B cell (primary cell): ENCODE data around the gene PRKCA.

Source experiments
- CTCF ChIP-seq: fragments of 200-600 bp; IDR thresholded peaks from one replicate; pipeline ENCODE4 v1.8.0; 2022; ENCODE audit warnings: antibody characterized with exemption, mild to moderate bottlenecking
- EZH2 ChIP-seq: IDR thresholded peaks from 2 replicates; pipeline ENCODE4 v1.6.1; 2012; ENCODE audit warnings: borderline replicate concordance, low read depth, mild to moderate bottlenecking, moderate library complexity, low read length; ENCODE audit not compliant: insufficient read depth, poor library complexity, severe bottlenecking

DNA sequence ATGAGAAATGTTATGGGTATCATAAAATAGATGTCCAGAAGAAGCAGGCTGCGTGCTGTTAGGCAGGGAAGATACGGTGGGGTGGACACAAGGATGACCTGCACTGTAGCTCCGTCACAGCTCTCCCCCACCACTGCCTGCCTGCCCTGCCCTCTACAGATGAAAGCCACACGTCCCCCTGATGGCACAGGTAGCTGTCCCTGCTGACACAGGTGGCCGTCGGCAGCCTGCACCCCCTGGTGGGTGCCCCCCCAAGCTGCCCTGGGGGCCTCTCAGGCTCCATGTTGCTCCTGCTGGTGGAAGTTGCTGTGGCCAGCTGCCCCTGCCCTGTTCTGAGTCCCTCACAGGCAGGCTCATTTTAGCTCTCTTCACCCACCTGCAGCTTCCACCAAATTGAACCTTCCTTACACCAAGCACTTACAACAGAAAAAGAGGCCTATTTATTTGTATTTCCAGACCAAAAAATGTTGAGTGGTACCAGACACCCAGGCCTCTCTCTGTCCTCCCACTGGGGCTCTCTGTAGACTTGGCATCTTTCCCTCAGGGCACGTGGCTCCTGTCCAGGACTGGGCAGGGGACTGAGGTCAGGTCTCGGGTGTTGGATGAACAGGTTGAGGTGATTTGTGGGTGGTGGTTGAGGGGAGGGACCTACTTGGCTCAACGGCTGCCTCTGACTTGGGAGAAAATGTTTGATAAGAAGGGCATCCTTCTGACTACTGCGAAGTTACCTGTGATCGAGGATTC is 482.4 kb downstream of the PRKCA start:
- TF ChIP-seq CTCF (no peak), EZH2 (no peak)
